ENCODE results near the gene SDS. TPM values are rescaled to one million over a fixed set of nuclear protein-coding genes. Genes with fewer than 3 reads are reported as not detected.

Gene SDS, protein sequence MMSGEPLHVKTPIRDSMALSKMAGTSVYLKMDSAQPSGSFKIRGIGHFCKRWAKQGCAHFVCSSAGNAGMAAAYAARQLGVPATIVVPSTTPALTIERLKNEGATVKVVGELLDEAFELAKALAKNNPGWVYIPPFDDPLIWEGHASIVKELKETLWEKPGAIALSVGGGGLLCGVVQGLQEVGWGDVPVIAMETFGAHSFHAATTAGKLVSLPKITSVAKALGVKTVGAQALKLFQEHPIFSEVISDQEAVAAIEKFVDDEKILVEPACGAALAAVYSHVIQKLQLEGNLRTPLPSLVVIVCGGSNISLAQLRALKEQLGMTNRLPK
- total RNA-seq (2021; ENCODE audit: unreplicated experiment) (not detected), Bru-seq, nascent RNA (percentile 7 among the genes with signal in this experiment), BruChase-seq, experiment 1, labeled RNA remaining after a 6-hour chase (not detected), BruChase-seq, experiment 2, labeled RNA remaining after a 2-hour chase (not detected)
- polyA plus RNA-seq (2012) = 0.09 and 0.17 TPM in 2 replicates
- long read RNA-seq = 0 reads

DNA sequence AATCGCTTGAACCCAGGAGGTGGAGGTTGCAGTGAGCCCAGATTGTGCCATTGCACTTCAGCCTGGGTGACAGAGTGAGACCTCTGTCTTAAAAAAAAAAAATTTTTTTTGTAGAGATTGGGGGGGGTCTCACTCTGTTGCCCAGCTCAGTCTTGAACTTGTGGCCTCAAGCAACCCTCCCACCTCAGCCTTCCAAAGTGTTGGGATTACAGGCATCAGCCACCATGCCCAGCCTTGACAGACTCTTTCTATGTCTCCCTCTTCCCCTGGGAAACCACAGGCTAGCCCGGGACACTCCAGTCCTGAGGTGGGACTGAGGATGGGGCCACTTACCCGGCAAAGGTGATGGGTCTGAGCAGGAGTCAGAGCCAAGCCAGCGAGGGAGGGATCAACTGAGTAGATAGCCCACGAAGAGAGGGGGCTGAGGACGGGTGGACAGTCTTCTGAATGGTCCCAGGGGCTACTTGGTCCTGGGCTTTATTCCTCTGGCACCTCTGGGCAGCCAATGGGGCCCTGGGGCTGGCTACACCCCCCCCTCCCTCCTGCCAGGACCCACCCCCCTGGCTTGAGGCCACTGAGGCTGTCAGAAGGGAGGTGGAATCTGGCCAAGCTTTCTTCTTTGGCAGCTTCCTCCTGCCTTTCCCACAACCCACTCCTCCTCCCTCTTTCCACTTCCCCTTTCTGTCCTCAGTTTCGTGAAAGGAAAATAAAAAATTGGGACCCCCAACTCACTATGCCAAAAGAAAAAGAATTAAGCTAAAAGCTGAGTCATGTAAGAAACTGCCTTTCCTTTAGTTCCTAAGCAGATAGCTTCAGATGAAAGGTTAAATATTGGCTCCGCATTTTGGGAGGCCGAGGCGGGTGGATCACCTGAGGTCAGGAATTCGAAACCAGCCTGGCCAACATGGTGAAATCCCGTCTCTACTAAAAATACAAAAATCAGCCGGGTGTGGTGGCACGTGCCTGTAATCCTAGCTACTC is at the start of gene SDS:
Gene SDS, minus strand, starts transcription at position 453 of the 981 bp plus-strand sequence. CDS start 4,179 bp downstream, outside the sequence.
- Histone ChIP-seq H3K27me3 (ENCODE audit: insufficient read depth, low read length) (no peaks in the 10 kb centered on the region), H3K79me2 (ENCODE audit: insufficient read depth, low read length) (no peaks in the 10 kb centered on the region), H2AFZ (ENCODE audit: low read depth, low read length, poor library complexity, severe bottlenecking) (no peak within 1 kb of the TSS), H3K27ac (ENCODE audit: low read depth, low read length) (no peak within 1 kb of the TSS), H3K9ac (ENCODE audit: low read length) (no peak within 1 kb of the TSS), H4K20me1 (ENCODE audit: insufficient read depth) (no peaks in the 10 kb centered on the region), H3K4me2 (ENCODE audit: low read length) (no peak within 1 kb of the TSS), H3K9me3 (ENCODE audit: control insufficient read depth in 1 of 2, insufficient read depth in 1 of 2, low read depth in 1 of 2, low read length in 2 of 2) (no peaks in the 10 kb centered on the region), H3K9me2 (ENCODE audit: insufficient read depth) (no peaks in the 10 kb centered on the region), H3K4me1 (ENCODE audit: control insufficient read depth in 1 of 2, insufficient read depth in 2 of 2, low read length in 2 of 2) (peaks cover 0 to 9% of the 10 kb centered on the region in 2 experiments; a peak in 3 of 4 replicates), H3K36me3 (ENCODE audit: control insufficient read depth in 1 of 2, insufficient read depth in 2 of 2, low read length in 2 of 2) (no peaks in the 10 kb centered on the region), H3K4me3 (replicated peaks in 1 of 2; ENCODE audit: low read depth in 1 of 2, low read length in 2 of 2) (no peak within 1 kb of the TSS)
- no peak for DNase-seq (ENCODE audit: low read depth, low spot score)
- TF ChIP-seq EZH2phosphoT487 (IDR thresholded peaks at IDR 0.05; ENCODE audit: borderline replicate concordance) (no peak), POLR2A (IDR thresholded peaks at IDR 0.05; ENCODE audit: borderline replicate concordance, extremely low read depth, insufficient read depth, insufficient read length) (no peak), FOSL1 (IDR thresholded peaks at IDR 0.05; ENCODE audit: low read depth) (no peak), ELF1 (IDR thresholded peaks at IDR 0.05; ENCODE audit: borderline replicate concordance, low read depth) (no peak), JUND (IDR thresholded peaks at IDR 0.05) (no peak), TCF7L2 (IDR thresholded peaks at IDR 0.05; ENCODE audit: borderline replicate concordance, extremely low read depth, insufficient read depth, insufficient read length) (no peak), EGR1 (IDR thresholded peaks at IDR 0.05; ENCODE audit: low read depth) (no peak), ZFX (IDR thresholded peaks at IDR 0.05) (no peak), CBX3 (IDR thresholded peaks at IDR 0.05; ENCODE audit: low read depth) (no peak), YY1 (IDR thresholded peaks at IDR 0.05; ENCODE audit: extremely low read depth, insufficient replicate concordance, low read depth, low read length) (no peak), SRF (IDR thresholded peaks at IDR 0.05; ENCODE audit: low read depth) (no peak), ZNF274 (IDR thresholded peaks at IDR 0.05; ENCODE audit: low read depth, low read length) (no peak), CEBPB (IDR thresholded peaks at IDR 0.05; ENCODE audit: low read depth) (no peak)
- TF ChIP-seq, protein P1, sequence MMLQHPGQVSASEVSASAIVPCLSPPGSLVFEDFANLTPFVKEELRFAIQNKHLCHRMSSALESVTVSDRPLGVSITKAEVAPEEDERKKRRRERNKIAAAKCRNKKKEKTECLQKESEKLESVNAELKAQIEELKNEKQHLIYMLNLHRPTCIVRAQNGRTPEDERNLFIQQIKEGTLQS (IDR thresholded peaks at IDR 0.05) = no peak
- TF ChIP-seq, protein P2, sequence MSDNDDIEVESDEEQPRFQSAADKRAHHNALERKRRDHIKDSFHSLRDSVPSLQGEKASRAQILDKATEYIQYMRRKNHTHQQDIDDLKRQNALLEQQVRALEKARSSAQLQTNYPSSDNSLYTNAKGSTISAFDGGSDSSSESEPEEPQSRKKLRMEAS (IDR thresholded peaks at IDR 0.05) = no peak
- TF ChIP-seq, protein P3, sequence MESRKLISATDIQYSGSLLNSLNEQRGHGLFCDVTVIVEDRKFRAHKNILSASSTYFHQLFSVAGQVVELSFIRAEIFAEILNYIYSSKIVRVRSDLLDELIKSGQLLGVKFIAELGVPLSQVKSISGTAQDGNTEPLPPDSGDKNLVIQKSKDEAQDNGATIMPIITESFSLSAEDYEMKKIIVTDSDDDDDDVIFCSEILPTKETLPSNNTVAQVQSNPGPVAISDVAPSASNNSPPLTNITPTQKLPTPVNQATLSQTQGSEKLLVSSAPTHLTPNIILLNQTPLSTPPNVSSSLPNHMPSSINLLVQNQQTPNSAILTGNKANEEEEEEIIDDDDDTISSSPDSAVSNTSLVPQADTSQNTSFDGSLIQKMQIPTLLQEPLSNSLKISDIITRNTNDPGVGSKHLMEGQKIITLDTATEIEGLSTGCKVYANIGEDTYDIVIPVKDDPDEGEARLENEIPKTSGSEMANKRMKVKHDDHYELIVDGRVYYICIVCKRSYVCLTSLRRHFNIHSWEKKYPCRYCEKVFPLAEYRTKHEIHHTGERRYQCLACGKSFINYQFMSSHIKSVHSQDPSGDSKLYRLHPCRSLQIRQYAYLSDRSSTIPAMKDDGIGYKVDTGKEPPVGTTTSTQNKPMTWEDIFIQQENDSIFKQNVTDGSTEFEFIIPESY (IDR thresholded peaks at IDR 0.05; ENCODE audit: extremely low read depth, insufficient replicate concordance, low read length) = no peak
- TF ChIP-seq, protein P4, sequence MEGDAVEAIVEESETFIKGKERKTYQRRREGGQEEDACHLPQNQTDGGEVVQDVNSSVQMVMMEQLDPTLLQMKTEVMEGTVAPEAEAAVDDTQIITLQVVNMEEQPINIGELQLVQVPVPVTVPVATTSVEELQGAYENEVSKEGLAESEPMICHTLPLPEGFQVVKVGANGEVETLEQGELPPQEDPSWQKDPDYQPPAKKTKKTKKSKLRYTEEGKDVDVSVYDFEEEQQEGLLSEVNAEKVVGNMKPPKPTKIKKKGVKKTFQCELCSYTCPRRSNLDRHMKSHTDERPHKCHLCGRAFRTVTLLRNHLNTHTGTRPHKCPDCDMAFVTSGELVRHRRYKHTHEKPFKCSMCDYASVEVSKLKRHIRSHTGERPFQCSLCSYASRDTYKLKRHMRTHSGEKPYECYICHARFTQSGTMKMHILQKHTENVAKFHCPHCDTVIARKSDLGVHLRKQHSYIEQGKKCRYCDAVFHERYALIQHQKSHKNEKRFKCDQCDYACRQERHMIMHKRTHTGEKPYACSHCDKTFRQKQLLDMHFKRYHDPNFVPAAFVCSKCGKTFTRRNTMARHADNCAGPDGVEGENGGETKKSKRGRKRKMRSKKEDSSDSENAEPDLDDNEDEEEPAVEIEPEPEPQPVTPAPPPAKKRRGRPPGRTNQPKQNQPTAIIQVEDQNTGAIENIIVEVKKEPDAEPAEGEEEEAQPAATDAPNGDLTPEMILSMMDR (IDR thresholded peaks at IDR 0.05 in 2 of 3, conservative IDR thresholded peaks at IDR 0.05 in 1 of 3; ENCODE audit: borderline replicate concordance in 1 of 3, insufficient read depth in 1 of 3, low read depth in 2 of 3, low read length in 2 of 3) = no peak
- ChIA-PET POLR2A (interaction anchor here (1.4 to 1.6 kb wide), 2 partner anchors 29 to 68 kb away, joined by 3 to 4 read pairs; no protein-coding TSS in a partner anchor), RAD21 (ENCODE audit: low non-redundant PET in 1 of 2, low total read pairs in 2 of 2, uncharacterized antibody in 2 of 2, unreplicated experiment in 2 of 2) (no interaction called here), CTCF (interaction anchor here (1.1 kb wide), 1 partner anchor 47 kb away, joined by 3 read pairs; no protein-coding TSS in a partner anchor)
- intact Hi-C loops (cut with micrococcal nuclease) = no loop called here
- BruUV-seq (replicated peaks) = no TSS peak
- ATAC-seq = 0 out of 2 replicates have a peak, but pooled peaks have one; percentile 17

Measured in HCT116 (cell line).